ENCODE results near the gene MTR.

The MTR gene

DNA sequence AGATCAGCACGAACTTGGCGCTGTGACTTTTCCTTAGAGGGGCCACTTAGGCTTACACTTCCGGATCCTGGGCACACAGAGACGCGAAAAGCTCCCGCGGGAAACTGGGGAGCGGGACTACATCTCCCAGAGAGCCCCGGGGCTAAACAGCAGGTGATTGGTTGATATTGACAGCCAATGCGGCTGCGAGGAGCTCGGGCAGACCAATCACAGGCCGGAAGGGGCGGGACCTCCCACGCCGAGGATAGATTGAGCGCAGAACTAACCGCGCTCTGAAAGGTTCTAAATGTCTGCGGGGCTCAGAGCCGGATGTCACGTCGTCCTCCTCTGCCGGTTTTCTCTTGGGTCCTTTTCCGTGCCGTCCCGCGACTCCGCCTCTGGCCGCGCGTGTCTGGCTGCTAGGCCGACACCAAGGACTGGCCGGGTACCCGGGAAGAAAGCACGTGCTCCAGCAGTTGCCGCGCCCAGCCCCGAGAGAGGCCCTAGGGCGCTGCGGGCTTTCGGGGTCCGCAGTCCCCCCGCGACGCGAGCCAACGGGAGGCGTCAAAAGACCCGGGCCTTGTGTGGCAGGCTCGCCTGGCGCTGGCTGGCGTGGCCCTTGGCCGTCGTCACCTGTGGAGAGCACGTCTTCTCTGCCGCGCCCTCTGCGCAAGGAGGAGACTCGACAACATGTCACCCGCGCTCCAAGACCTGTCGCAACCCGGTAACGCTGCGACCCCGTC lies at the start of gene MTR:
Gene MTR (plus strand): TSS at position 258 of the 722 bp plus-strand sequence. CDS start 412 bp downstream, at position 670.
- TF ChIP-seq CTBP1 (IDR thresholded peaks at IDR 0.05; ENCODE audit: borderline replicate concordance) (no peak; the same call in 1 of the 2 replicates), FOXK2 (IDR thresholded peaks at IDR 0.05) (no peak), SP1 (IDR thresholded peaks at IDR 0.05) (no peak), BHLHE40 (IDR thresholded peaks at IDR 0.05; ENCODE audit: borderline replicate concordance) (no peak), SUZ12 (IDR thresholded peaks at IDR 0.05) (no peak), ELF4 (IDR thresholded peaks at IDR 0.05) (peak; percentile 95), HDGF (IDR thresholded peaks at IDR 0.05; ENCODE audit: borderline replicate concordance) (no peak), TARDBP (IDR thresholded peaks at IDR 0.05) (no peak; the same call in none of the 2 replicates), FOXM1 (IDR thresholded peaks at IDR 0.05; ENCODE audit: borderline replicate concordance) (no peak), L3MBTL2 (conservative IDR thresholded peaks at IDR 0.05) (peak; percentile 99), ZNF384 (IDR thresholded peaks at IDR 0.05) (no peak), NFRKB (IDR thresholded peaks at IDR 0.05) (no peak), FOXA1 (IDR thresholded peaks at IDR 0.05) (no peak), PKNOX1 (IDR thresholded peaks at IDR 0.05) (peak; percentile 94), LEF1 (IDR thresholded peaks at IDR 0.05; ENCODE audit: borderline replicate concordance) (no peak), ARNT (IDR thresholded peaks at IDR 0.05) (peak; percentile 71)

DNA sequence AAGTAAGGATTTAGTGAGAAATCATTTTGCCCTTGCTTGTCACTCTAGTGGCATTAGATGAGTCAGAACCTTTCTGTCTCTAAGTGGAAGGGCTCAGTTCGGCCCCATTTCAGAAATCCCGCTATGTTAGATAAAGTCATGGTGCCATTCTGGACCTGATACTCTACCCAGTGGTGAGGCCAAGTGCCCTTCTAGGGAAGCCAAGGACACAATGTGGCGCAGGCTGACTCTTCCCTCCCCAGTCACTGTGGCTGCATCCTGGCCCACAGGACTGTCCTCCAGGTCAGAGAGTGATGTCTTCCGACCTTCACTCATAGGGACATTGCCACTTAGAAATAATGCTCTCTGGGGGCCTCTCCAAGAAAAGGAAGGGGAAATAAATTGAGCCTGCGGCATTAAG lies 48.3 kb upstream of the MTR start:
- TF ChIP-seq FOXK2 (IDR thresholded peaks at IDR 0.05) (no peak), SP1 (IDR thresholded peaks at IDR 0.05) (no peak), PKNOX1 (IDR thresholded peaks at IDR 0.05) (no peak), NFRKB (IDR thresholded peaks at IDR 0.05) (no peak), LEF1 (IDR thresholded peaks at IDR 0.05; ENCODE audit: borderline replicate concordance) (no peak), FOXM1 (IDR thresholded peaks at IDR 0.05; ENCODE audit: borderline replicate concordance) (no peak), SUZ12 (IDR thresholded peaks at IDR 0.05) (no peak), TARDBP (IDR thresholded peaks at IDR 0.05) (no peak), ARNT (IDR thresholded peaks at IDR 0.05) (no peak), L3MBTL2 (conservative IDR thresholded peaks at IDR 0.05) (no peak), ELF4 (IDR thresholded peaks at IDR 0.05) (no peak), FOXA1 (IDR thresholded peaks at IDR 0.05) (no peak), BHLHE40 (IDR thresholded peaks at IDR 0.05; ENCODE audit: borderline replicate concordance) (no peak)
- no peak for DNase-seq (ENCODE audit: extremely low spot score)
- ChIA-PET POLR2A (no interaction called here), CTCF (interaction anchor here (1.0 kb wide), 1 partner anchor 12 kb away, joined by 3 read pairs; no protein-coding TSS in a partner anchor)

More for the DNA sequence above, at the start of gene MTR:
- POLR2A ChIA-PET: interaction anchor here (0.6 to 4.3 kb wide), 34 partner anchors 8 to 793 kb away, joined by 3 to 44 read pairs (median 4); partner anchors contain the start of genes HEATR1 and NID1
- CTCF ChIA-PET: interaction anchor here (1.5 kb wide), 1 partner anchor 36 kb away, joined by 5 read pairs; no protein-coding TSS in a partner anchor
- peak; percentile 100 for DNase-seq (ENCODE audit: extremely low spot score)

- ChIA-PET POLR2A (no interaction called here), CTCF (no interaction called here)
- TF ChIP-seq CTBP1 (IDR thresholded peaks at IDR 0.05; ENCODE audit: borderline replicate concordance) (no peak), FOXA1 (IDR thresholded peaks at IDR 0.05) (no peak), NFRKB (IDR thresholded peaks at IDR 0.05) (no peak), ZNF384 (IDR thresholded peaks at IDR 0.05) (no peak), TARDBP (IDR thresholded peaks at IDR 0.05) (no peak), ARNT (IDR thresholded peaks at IDR 0.05) (no peak), SUZ12 (IDR thresholded peaks at IDR 0.05) (no peak), ELF4 (IDR thresholded peaks at IDR 0.05) (no peak), LEF1 (IDR thresholded peaks at IDR 0.05; ENCODE audit: borderline replicate concordance) (no peak), HDGF (IDR thresholded peaks at IDR 0.05; ENCODE audit: borderline replicate concordance) (no peak), BHLHE40 (IDR thresholded peaks at IDR 0.05; ENCODE audit: borderline replicate concordance) (no peak), PKNOX1 (IDR thresholded peaks at IDR 0.05) (no peak)
- DNase-seq (ENCODE audit: extremely low spot score): no peak
These were observed 47.6 kb upstream of the MTR start for GRCh38 chr1:236747311-236747985.

- CTCF ChIA-PET: interaction anchor here (3.5 kb wide), 1 partner anchor 11 kb away, joined by 13 read pairs; no protein-coding TSS in a partner anchor
- TF ChIP-seq TARDBP (IDR thresholded peaks at IDR 0.05) (0 out of 2 replicates have a peak, but pooled peaks have one; percentile 18), L3MBTL2 (conservative IDR thresholded peaks at IDR 0.05) (no peak)
- no peak for DNase-seq (ENCODE audit: extremely low spot score)
These were observed 46.7 kb upstream of the MTR start for GRCh38 chr1:236748268-236748870.

GRCh38 chr1:236750928-236751327 lies 44.2 kb upstream of the MTR start:
- ChIA-PET CTCF (interaction anchor here (3.5 kb wide), 1 partner anchor 8 kb away, joined by 13 read pairs; no protein-coding TSS in a partner anchor), POLR2A (interaction anchor here (0.7 kb wide), 1 partner anchor 19 kb away, joined by 3 read pairs; no protein-coding TSS in a partner anchor)
- TF ChIP-seq HDGF (IDR thresholded peaks at IDR 0.05; ENCODE audit: borderline replicate concordance): no peak
- TF ChIP-seq LEF1 (IDR thresholded peaks at IDR 0.05; ENCODE audit: borderline replicate concordance): no peak
- no peak for DNase-seq (ENCODE audit: extremely low spot score)

More at GRCh38 chr1:236748268-236748870, 46.7 kb upstream of the MTR start:
- POLR2A ChIA-PET: no interaction called here
